Fibroblast of pulmonary artery (primary cell): ENCODE results near the gene HMCN1.
"Not testable (repeated sequence)": the region's sequence is repeated elsewhere in the genome, so short reads cannot be mapped to it uniquely, and the experiment has no call there.

Experiments
- DNase-seq: peaks from one replicate; pipeline ENCODE4 v3.0.0-alpha.2; 2010; ENCODE audit warnings: low read depth
- H3K4me3 ChIP-seq: replicated peaks from 2 replicates; pipeline ENCODE4 v1.5.1; 2011; ENCODE audit warnings: low read depth, mild to moderate bottlenecking, control low read depth, low read length, moderate library complexity
- TF ChIP-seq, protein P1 (sequence below): IDR thresholded peaks from 2 replicates; pipeline ENCODE4 v1.5.1; 2011; ENCODE audit warnings: mild to moderate bottlenecking, control low read depth, low read length, inconsistent platforms; ENCODE audit errors: missing control alignments

Gene HMCN1

DNA sequence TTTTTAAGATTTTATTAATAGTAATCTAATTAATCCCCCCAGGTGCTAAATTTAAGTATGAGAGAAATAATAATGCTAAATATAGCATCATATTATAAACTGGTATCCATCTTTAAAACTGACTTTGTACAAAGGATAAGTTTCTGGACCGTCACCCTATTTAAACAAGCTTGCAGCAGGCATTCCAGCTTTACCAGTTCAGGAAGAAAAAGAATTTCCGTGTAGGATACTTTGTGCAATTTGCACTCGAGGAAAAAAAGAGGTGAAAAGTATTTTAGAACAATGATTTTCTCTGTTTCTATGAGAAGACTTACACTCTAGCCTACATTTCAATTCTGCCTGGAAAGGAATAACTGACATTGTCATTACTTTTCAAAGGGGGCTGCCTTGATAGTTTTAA is 27.6 kb downstream of the HMCN1 start:
- no peak for DNase-seq
- TF ChIP-seq, protein P1, sequence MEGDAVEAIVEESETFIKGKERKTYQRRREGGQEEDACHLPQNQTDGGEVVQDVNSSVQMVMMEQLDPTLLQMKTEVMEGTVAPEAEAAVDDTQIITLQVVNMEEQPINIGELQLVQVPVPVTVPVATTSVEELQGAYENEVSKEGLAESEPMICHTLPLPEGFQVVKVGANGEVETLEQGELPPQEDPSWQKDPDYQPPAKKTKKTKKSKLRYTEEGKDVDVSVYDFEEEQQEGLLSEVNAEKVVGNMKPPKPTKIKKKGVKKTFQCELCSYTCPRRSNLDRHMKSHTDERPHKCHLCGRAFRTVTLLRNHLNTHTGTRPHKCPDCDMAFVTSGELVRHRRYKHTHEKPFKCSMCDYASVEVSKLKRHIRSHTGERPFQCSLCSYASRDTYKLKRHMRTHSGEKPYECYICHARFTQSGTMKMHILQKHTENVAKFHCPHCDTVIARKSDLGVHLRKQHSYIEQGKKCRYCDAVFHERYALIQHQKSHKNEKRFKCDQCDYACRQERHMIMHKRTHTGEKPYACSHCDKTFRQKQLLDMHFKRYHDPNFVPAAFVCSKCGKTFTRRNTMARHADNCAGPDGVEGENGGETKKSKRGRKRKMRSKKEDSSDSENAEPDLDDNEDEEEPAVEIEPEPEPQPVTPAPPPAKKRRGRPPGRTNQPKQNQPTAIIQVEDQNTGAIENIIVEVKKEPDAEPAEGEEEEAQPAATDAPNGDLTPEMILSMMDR = no peak

DNA sequence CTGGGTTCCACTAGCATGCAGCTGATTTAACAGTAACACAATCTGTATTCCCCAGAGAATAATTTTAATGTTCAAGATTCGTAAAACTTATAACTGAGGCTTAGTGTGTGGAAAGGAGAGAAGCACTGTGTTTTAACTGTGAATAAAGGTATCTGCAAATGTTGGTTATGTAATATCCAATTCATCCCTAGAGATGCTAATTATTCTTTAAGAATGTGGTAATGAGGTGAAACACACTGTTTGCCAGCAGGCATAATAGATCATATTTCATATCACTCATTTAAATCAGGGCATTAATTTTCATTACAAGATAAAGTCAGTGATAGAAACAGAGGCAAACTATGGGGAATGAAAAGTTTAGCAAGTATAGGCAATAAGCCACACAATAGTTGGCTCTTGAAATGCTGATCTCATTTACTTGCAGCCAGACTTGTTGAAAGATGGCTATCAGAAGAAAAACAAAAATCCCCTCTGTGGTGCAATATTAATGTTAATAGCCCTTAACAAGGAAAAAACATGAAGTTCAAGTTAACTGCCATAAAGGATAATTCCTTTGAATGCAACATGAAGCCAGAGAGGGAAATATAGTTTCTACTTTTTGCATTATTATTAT is 33.4 kb downstream of the HMCN1 start:
- peak; percentile 23 for DNase-seq
- TF ChIP-seq, protein P1 = no peak
- no peak overlapping the region for H3K4me3 ChIP-seq

More for the DNA sequence above, 27.6 kb downstream of the HMCN1 start:
- no peak overlapping the region for H3K4me3 ChIP-seq

DNA sequence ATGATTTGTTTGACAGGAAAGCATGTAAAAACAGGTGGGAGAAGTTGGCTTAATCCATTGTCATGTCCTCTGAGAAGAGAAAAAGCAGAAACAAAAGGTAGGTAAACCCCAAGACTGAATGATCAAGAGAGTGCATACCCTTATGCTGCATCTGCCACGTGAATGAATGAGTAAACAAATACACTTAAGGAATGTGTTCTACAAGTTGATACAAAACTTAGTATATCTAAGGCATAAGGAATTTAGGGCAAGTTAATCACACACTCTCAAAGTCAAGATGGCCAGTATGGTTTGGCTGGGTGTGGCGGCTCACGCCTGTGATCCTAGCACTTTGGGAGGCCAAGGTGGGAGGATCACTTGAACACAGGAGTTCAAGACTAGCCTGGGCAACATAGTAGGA is 34.2 kb downstream of the HMCN1 start:
- no peak for DNase-seq
- TF ChIP-seq, protein P1 = no peak

DNA sequence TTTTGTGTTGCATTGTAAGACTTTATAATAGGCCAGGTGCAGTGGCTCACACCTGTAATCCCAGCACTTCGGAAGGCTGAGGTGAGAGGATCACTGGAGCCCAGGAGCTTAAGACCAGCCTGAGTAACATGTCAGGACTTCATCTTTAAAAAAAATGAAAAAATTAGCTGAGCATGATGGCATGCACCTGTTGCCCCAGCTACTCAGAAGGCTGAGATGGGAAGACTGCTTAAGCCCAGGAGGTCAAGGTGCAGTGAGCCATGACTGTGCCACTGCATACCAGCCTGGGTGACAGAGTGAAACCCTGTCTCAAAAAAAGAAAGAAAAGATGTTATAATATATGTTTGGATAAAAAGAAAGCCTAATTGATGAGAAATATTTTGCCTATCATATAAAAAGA is 34.9 kb downstream of the HMCN1 start:
- H3K4me3 ChIP-seq = no peak overlapping the region
- no peak for DNase-seq
- TF ChIP-seq, protein P1 = no peak

More for the DNA sequence above, 34.2 kb downstream of the HMCN1 start:
- no peak overlapping the region for H3K4me3 ChIP-seq

DNA sequence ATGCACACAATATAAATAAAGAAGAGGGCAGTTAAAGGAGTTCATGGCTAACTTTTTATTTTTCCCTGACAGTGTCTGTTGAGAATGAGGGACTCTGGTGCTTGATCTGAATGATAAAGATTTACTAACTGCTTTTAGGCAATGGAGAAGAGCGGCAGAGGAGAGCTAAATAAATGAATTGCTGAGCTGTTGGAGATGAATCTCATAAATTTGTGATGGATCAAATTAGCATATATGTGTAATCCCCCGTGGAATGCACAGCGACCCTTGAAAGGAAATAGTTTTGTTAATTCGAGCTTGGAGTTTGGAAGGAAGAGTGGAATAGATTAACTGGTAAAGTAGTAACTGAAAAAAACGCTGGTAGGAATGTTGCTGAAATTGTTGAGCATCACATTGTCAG is 40.2 kb downstream of the HMCN1 start:
- H3K4me3 ChIP-seq = no peak overlapping the region
- TF ChIP-seq, protein P1 = no peak

DNA sequence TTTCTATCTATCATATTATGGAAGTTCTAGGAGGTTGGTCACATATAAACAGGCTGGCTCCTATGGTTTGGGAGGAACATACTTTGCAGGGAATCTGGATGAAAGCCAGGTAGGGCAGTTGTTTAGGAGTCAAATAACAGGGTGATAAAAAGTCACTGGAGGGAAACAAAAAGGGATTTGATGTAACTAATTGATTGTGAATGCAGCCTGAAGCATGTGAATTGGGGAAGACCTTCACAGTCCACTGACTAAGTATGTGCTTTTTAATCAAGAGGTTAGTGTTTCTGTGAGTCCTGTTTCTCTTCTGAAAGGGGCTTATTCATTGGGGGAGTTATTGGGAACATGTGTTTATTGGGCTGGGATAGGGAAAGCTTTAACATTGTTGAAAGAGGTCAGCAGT is 41.3 kb downstream of the HMCN1 start:
- TF ChIP-seq, protein P1 = no peak
- H3K4me3 ChIP-seq = no peak overlapping the region
- DNase-seq = no peak

More for the DNA sequence above, 40.2 kb downstream of the HMCN1 start:
- no peak for DNase-seq

DNA sequence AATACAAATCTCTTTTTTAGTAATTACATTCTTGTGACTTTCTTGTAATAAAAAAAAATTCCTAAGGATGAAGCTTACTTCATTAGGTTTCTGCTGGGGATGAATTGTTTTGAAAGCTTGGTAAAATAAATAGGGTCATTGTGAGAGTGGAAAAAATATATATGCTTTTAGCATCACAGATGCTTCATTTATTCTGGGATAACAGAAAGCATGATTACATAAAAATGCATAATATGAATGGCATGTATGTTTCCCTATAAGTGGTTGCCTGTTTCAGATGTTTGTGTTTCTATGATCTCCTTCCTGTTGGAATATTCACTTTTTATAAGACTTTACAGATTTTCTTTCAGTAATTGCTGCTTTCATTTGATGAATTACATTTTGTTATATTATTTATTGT is 42.3 kb downstream of the HMCN1 start:
- no peak for DNase-seq
- TF ChIP-seq, protein P1 = no peak

DNA sequence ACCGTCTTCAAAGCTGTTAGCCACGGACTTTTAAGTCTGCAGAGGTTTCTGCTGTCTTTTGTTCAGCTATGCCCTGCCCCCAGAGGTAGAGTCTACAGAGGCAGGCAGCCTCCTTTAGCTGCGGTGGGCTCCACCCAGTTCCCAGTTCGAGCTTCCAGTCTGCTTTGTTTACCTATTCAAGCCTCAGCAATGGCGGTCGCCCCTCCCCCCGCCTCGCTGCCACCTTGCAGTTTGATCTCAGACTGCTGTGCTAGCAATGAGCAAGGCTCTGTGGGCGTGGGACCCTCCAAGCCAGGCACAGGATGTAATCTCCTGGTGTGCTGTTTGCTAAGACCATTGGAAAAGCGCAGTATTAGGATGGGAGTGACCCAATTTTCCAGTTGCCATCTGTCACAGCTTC is 49.7 kb downstream of the HMCN1 start:
- H3K4me3 ChIP-seq, DNase-seq: not testable (repeated sequence)

More for the DNA sequence above, 42.3 kb downstream of the HMCN1 start:
- H3K4me3 ChIP-seq = no peak overlapping the region
